Activated effector memory CD4-positive, alpha-beta T cell treated with Interleukin-2 at 50 U/mL for 16 hours (primary cell): ENCODE data around the gene MICALL2.

ENCODE experiments used
- DNase-seq: peaks from one replicate; pipeline ENCODE4 v3.0.0-alpha.2; 2020

MICALL2 gene

GRCh38 chr7:1458683-1459511 lies at the start of gene MICALL2:
Gene MICALL2, minus strand, starts transcription at chr7:1459470. Its CDS starts 144 bp downstream, at chr7:1459326.
- DNase-seq: no peak

DNA sequence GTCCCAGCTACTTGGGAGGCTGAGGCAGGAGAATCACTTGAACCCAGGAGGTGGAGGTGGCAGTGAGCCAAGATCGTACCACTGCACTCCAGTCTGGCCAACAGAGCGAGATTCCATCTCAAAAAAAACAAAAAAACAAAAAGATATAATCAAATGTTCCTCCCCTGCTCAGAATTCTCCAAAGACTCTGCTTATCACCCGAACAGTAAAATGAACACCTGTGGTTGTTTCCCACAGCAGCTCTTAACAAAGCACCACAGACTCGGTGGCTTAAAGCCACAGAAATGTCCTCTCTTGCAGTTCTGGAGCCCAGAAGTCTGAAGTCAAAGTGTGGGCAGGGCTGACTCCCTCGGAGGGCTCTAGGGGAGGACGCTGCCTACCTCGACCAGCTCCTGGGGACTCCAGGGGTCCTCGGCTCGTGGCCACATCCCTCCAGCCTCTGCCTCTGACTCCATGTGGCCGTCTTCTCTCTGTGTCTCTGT lies 49.0 kb upstream of the MICALL2 start:
- no peak for DNase-seq

DNA sequence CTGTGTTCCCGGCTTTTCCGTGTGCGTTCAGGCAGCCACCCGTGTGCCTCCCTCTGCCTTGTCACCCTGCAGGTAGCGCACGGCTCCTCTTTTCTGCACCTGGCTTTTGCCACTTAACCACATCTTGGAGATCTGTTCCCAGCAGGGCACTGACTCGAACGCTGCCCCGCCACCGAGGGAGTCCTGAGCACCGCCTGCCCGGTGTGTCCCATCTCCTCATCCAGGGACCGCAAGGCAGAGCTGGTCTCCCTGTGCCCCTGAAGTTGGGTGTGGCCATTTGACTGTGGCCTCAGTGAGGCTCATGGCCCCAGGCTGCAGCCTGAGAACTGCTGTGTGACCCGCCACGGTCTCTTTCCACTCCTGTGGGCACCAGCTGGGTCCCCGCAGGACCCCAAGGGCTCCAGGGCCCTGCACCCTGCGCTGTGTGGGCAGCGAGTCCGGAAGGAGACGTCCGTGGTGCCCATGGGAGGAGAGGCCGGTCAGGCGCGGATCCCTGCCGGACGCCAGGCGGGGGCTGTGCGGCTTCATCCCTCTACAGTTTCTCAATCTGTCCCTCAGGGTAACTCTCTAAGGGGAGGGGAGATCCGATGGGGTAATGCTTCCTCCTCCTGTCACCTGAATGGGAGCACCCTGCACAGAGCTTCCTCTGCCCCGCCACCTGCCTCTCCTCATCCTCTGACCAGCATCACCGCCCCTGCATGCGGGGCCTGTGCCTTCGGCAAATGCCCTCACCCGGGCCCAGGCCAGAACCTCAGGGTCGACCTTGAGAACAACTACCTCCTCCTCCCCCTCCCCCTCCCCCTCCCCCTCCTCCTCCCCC lies 46.7 kb upstream of the MICALL2 start:
- DNase-seq: no peak

- peak; percentile 87 for DNase-seq
These were observed 44.8 kb upstream of the MICALL2 start, which contains the start of gene INTS1 for GRCh38 chr7:1503816-1504775. Gene INTS1, minus strand, starts transcription at chr7:1504389. Its CDS starts 429 bp downstream, at chr7:1503960.

DNA sequence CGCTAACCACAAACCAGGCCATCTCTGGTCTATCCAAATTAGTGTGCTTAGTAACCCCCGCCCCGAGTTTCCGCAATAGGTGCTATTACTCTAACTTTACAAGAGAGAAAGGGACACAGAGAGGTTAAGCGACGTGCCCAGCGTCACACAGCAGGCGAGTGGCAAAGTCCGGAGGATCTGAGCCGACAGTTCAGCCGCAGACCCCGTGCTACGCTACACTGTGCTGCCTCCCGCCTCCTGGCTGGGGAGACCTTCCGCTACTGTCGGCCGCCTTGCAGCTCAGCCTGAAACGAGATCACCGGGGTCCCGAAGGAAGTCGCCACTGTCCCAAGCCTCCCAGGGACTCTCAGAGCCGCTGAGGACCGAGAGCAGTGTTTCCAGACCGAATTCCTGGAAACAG lies 44.1 kb upstream of the MICALL2 start:
- no peak for DNase-seq

GRCh38 chr7:1502845-1503244 lies 43.6 kb upstream of the MICALL2 start:
- DNase-seq: no peak

DNA sequence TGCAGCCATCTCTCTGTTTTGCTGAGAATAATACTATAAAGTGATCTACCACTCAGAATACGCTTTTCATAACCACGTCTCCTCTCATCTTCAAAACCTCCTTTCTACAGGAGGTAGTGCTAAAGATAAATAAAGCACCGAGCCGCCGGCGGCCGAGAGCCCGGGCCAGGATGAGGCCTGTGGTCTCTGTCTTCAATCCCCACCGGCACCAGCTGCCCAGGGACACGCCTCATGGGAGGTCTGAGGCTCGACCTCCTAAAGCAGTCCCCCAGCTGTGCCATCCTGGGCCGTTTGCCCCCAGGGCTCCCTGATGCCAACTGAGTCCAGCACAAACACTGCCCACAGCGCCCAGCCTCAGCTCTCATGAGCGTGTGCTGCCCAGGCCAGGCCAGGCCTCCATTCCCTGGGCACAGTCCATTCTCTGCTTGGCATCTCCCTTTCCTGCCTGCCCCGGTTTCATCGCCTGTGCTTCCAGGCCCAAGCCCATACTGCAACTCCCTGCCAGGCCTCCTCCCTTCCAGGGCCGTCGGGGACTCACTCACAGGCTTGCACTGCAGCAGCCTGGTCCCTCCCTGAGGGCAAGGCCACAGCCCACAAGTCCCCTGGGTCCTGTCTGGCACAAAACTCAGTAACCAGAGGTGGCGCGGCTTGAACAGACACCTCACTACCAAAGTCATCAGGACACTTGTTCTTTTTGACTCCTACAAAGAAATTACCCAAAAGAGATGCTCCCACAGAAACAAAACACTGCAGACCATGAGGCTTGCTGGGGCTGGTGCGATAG lies 42.4 kb upstream of the MICALL2 start:
- DNase-seq: no peak

GRCh38 chr7:1500064-1500807 lies 41.0 kb upstream of the MICALL2 start:
- no peak for DNase-seq

GRCh38 chr7:1499367-1500029 lies 40.2 kb upstream of the MICALL2 start:
- no peak for DNase-seq

DNA sequence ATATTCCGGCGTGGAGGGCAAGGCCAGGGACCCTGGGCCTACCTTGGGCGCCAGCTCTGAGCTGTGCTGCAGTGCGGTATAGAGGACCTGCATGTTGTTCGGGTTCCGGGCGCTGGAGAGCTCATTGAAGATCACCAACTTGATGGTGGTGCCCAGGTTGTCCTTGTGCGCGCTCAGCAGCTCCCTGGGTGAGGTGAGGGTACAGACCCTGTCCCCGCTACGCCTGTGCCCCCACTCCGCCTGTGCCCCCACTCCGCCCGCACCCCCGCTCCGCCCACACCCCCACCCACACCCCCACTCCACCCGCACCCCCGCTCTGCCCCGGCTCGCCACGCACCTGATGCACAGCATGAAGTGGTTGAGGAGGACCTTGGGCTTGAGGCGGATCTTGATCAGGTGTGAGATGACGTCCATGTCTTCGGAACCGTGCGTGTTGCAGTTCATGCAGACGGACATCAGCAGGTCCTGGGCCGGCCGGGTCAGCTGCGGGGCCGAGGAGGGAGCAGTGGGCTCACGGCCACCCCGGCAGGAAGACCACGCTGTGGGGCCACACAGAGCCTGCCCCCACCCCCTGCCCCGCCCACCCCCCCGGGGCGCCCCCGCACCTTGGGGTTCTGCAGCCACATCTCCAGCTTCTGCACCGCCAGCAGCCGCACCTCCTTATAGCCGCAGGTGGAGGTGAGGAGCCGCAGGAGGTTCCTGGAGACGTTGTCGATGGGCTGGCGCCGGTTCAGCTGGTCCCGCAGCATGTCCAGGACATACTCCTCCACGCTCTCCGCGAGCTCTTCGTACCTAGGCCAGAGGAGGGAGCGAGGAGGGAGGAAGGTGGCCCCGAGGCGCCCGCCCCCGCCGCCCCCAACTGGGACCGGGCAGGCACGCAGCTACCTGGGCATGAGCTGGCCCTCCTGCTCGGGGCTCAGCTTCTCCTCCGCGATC lies 39.4 kb upstream of the MICALL2 start:
- DNase-seq: no peak

- no peak for DNase-seq
These were observed 38.1 kb upstream of the MICALL2 start for GRCh38 chr7:1497293-1497927.

DNA sequence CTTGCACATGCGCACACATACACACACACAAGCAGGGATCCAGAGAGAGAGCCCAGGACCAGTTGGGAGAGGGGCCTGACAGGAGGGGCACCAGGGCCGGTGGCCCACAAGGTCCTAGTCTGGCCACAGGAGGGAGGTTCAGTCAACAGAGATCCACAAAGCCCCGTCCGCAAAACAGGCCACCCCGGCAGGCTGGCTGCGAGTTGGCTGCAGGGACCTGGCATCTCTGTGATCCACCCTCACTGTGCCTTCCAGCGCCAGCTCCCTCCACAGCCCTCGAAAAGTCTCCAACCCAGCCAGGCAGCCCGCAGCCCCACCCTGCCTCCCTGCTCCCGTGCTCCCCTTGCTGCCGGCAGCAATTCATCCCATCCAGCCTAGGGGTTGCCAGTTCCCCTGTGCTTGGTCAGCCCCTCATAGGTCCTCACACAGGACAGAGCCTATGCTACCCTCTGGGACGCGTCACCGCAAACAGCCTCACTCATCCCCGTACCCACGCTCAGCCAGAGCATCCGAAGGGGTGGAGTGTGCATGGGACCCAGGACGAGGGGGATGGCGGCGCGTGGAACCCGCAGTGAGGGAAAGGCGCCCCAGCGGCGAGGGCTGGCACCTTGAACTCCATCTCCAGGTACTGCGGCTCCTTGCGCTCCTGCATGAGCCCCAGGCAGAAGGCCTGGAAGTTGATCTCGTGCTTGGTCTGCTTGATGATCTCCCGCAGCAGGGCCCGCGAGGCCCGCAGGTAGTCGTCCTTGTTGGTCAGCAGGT lies 37.4 kb upstream of the MICALL2 start:
- no peak for DNase-seq

DNA sequence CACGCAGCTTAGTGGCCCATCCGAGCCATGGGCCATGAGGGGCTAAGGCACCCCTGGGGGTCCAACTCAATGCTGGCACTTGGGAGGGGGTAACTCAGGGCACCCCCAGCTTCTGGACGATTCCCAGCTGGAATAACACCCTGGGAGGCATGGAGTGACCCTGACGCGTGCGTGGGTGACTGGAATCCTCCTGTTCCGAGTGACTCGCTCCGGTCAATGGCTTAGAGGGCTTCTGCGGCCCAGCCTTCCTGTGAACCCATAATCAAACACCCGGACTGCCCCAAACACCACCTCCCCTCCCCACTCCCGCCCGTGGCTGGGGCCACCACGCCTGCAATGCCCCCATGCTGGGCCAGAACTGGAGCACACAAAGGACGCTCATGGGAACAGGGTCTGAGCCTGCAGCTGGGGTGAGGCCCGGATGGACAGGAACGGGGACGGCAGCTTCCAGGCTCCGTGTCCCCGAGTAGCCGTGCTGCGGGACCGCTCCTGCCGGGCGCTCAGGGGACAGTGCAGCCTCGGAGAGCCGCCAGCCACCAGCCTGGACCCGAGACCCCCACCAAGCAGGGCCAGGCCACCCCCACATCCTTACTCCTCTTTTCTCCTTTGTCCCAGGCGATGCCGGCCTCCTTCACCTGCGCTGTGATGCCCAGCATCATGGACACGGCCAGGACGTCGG lies 36.4 kb upstream of the MICALL2 start:
- no peak for DNase-seq

DNA sequence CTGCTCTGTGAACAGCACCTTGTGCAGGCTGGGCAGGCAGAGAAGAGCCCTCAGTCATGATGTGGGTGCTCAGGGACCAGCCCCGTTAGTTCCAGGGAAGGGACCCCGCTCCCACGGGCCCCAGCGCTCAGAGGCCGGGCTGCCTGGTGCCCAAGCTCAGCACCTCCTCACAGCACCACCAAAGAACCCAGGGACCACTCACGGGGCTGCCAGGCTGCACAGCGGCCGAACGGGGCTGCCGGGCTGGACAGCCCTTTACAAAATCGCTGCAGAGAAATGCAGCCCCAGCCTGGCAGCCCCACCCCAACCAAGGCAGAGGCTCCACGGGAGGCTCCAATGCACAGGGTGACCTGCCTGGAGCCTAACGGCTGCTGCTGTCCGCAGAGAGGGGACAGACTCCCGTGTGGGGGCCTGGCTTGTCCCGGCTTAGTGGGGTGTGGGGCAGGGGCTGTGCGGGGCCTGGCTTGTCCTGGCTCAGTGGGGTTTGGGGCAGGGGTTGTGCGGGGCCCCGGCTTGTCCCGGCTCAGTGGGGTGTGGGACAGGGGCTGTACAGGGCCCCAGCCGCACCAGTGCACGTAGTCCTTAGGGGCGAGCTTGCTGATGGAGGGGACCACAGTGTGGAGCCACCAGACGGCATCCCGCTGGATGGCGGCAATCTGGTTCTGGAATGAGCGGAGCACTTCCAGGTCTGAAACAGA lies 35.7 kb upstream of the MICALL2 start:
- no peak for DNase-seq

DNA sequence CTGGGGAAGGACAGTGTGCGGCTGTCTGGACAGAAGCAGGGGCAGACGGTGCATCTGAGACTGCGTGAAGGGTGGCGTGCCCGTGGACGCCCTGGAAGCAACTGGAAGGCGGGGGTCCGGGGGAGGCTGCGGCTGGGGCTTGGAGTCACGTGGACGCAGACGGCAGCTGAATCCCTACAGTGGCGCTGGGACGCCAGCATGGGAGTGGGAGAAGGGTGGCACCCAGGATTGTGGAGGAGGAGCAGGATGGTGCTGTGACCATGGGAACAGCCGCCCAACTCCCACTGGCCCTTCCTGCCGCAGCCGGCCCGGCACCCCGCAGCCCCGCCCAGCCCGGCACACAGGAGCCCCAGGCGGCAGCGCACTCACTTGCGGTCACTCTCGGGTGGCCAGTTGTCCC lies 35.2 kb upstream of the MICALL2 start:
- DNase-seq: no peak

- no peak for DNase-seq
These were observed 34.3 kb upstream of the MICALL2 start for GRCh38 chr7:1493571-1493970.

DNA sequence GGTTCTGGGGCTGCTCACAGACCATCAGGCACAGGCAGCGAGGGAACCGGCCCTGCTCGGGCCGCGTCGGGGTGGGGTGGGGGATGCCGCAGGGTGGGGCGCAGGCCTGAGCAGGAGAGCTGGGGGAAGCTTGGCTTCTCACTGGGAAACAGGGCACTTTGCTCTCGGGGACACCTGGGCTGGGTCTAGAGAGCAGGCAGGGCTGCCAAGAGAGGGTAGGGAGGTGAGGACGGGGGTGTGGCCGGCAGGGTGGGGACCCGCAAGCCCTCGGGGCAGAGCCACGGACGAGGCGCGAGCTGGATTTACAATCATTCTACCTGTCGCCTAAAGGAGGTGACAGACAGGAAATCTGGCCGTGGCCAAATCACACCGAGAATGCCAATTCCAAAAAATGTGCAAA lies 33.9 kb upstream of the MICALL2 start:
- DNase-seq: no peak
